Omental fat pad (tissue), 4 donors: Measurements from ENCODE around the gene KPTN. TPM values are rescaled to one million over a fixed set of nuclear protein-coding genes. Genes with fewer than 3 reads are reported as not detected.

ENCODE experiments used
- ATAC-seq: fragments of 150-250 bp; one replicate; pipeline ENCODE4 v1.9.1; 2016; ENCODE audit warnings: mild to moderate bottlenecking, moderate library complexity; ENCODE audit not compliant: low FRiP score
- DNase-seq: peaks from one replicate; pipeline ENCODE4 v3.0.0-alpha.2; 2019; ENCODE audit warnings: low spot score
- total RNA-seq, 4 donors: library from RNA; depleted of rRNA; stranded (reverse); fragments of >200 nt; gene quantifications; one replicate each; pipeline ENCODE4 v1.1.0, GENCODE V29; 2016
- TF ChIP-seq, protein P1 (sequence below), 3 donors: fragments of 450-650 bp; IDR thresholded peaks; one replicate each; pipeline ENCODE4 v1.5.1; 2016 to 2017; ENCODE audit warnings: antibody characterized with exemption in 3 of 3, mild to moderate bottlenecking in 3 of 3, moderate library complexity in 2 of 3

The KPTN gene
- total RNA-seq, 4 donors from 2014 or later, result 4.4 to 7.6 (median 5.5) TPM

DNA sequence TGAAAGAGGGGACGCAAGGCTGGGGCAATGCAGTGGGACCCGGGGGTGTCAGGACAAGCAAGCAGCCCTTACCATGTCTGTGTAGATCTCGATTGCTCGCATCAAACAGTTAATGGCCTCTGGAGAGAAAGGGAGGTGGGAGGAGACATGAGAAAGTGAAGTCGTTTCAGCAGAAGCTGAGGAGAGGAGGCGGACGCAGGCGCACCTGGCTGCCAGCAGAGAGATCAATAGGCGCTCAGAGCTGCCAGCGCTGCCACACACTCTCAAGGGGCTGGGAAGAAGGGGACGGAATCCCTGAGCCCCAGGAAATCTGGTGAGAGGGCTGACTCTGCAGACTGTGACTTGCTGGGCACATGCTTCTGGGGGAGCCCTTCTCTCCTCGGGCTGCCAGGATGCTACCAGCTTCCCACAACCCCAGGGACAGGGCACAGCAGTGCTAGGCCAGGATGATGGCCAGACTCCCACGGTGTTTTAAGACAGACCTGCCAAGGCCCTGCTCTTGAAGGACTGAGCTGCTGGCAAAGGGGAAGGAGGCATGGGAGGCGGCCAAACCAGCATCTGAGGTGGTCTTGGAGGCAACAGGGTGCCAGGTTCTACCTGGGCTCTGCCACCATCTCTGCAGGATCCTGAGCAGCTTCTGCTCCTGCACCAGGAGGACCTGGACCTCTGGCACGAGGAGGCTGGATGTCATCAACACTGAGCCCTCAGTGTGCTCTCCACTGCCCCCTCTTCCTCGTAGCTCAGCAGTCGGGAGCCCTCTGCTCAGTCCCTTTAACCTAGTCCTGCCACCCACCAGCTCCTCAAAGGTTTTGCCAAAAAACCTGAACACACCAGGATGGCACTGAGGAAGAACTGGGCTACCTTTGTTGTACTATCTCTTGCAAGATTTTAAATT, 11.7 kb upstream of the KPTN start:
- TF ChIP-seq, protein P1, sequence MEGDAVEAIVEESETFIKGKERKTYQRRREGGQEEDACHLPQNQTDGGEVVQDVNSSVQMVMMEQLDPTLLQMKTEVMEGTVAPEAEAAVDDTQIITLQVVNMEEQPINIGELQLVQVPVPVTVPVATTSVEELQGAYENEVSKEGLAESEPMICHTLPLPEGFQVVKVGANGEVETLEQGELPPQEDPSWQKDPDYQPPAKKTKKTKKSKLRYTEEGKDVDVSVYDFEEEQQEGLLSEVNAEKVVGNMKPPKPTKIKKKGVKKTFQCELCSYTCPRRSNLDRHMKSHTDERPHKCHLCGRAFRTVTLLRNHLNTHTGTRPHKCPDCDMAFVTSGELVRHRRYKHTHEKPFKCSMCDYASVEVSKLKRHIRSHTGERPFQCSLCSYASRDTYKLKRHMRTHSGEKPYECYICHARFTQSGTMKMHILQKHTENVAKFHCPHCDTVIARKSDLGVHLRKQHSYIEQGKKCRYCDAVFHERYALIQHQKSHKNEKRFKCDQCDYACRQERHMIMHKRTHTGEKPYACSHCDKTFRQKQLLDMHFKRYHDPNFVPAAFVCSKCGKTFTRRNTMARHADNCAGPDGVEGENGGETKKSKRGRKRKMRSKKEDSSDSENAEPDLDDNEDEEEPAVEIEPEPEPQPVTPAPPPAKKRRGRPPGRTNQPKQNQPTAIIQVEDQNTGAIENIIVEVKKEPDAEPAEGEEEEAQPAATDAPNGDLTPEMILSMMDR (IDR thresholded peaks at IDR 0.05), result no peak
- DNase-seq (no peak), ATAC-seq (no peak)

DNA sequence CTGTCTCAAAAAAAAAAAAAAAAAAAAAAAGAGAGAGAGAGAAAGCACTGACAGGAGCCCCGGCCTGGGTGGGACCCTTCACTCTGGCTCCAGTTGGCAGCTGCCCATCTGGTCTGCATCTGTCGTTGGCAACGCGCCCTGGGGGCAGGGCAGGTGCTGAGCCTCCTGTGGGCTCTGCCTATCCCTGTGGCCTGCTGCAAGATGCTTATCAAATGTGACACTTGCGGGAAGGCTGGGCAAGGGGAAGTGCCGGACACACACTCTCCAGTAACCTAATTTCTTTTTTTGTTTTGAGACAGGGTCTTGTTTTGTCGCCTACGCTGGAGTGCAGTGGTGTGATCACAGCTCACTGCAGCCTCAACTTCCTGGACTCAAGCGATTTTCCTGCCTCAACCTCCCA, 10.7 kb upstream of the KPTN start:
- ATAC-seq (no peak), DNase-seq (no peak)
- TF ChIP-seq, protein P1 (IDR thresholded peaks at IDR 0.05), result no peak

DNA sequence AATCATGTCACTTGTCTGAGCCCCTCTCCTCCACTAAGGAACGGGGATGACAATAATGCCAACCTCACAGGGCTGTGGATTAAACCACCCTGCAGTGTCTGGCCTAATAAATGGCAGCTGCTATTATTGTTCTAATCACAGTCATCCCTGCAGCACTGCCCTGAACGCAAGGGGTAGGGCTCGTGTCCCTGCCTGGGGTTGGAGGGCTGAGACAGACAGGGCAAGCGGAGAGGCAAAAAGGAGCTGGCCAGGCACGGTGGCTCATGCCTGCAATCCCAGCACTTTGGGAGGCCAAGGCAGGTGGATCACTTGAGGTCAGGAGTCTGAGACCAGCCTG, 10.2 kb upstream of the KPTN start:
- no peak for ATAC-seq
- TF ChIP-seq, protein P1 (IDR thresholded peaks at IDR 0.05), result no peak
- DNase-seq, result no peak

DNA sequence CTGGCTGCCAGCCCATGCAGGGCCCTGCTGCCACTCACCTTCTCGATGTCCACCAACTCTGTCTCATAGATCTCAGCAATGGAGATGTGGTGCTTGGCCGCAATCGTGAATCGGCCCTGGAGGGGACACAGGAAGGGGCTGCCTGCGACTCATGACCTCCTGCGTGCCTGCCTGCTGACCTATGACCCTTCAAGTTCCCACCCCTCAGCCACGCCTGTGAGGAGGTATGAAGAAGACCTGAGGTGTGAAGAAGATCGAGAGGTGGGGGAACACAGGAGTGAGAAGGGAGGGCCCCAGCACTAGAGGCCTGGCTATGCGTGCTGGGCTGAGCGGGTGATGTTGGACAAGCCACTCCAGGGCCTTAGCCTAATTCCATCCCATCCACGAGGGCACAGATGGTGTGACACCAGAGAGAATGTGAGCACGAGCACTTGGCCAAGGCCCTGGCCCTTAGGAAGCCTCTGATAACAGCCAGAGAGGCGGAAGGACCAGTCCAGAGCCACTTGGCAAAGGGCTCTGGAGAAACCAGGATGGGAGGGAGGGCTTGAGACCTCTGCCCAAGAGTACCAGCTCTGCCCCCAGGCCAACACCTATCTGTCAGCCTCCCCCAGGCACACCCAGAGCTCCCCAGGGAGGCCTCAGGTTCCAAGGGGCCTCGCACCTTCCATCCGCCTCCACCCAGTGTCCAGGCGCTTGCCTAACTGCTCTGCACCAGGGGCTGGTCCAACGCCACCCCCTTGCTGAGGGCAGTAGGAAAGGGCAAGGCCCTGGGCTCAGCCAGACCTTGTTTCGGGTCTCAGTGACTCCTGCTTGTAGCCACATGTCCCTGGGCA, 9.6 kb upstream of the KPTN start:
- TF ChIP-seq, protein P1 (IDR thresholded peaks at IDR 0.05), result no peak
- ATAC-seq, result no peak
- no peak for DNase-seq

DNA sequence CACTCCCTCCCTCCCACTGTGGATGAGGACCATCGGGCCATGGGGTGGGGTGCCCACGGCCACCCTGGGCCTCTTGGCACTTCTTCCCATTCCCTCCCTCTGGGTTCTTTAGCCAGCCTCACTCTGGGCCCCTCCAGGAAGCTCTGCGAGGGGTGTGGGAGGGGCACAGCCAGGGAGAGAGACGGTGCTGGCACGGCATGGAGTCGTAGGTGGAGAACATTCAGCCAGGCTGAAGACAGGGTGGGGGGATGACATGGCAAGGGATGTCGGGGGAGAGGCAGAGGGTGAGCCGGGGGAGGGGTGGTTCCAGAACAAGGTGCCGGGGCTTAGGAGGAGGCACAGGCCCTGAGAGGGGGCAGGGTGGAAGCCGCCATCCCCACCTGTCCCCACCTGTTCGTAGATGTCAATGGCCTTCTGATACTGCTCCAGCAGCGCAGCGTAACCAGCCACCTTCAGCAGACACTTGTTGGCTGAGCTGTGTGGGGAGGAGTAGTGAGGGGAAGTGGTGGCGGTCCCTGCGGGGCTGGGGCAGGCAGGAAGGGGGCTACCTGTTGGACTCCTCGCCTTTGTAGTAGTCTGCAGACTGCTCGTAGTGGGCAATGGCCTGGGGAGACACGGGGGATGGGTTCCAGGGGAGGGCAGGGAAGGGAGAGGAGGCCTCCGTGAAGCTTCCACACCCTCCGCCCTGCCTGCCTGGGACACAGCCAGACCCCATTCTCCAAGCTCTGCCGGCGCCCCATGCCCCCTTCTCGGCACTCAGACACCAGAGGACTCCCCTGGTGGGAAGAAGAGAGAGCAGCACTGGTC, 8.8 kb upstream of the KPTN start:
- TF ChIP-seq, protein P1 (IDR thresholded peaks at IDR 0.05), result no peak
- ATAC-seq (no peak), DNase-seq (no peak)

DNA sequence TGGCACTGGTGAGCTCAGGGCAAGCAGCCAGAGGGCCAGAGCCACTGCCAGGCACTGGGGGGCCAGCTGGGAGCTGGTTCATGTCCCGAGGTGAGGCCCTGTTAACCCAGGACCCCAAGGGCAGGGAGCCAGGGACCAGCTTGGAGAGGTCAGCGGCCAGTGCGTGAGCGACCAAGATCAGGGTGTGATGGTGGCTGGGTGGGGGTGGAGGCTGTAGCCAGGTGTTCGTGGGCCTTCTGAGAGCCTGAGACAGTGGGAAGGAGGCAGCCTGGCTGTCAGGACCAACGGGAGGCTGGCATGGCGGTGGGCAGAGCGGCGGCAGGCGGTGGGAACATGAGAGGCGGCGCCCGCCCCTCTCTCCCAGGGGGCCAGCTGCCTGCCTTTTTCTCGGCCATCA, 8.1 kb upstream of the KPTN start:
- TF ChIP-seq, protein P1 (IDR thresholded peaks at IDR 0.05), result no peak
- ATAC-seq, result no peak
- DNase-seq, result no peak
